H1 (cell line): Measurements from ENCODE around the gene LHFPL2. TPM values are rescaled to one million over a fixed set of nuclear protein-coding genes. Genes with fewer than 3 reads are reported as not detected.

ENCODE experiments used
- CTCF ChIA-PET: fragments of 300-600 bp; sonication (Branson Sonifier 250); formaldehyde crosslinking; loops from one replicate; lab custom pipeline; 2021; ENCODE audit not compliant: partially characterized antibody; lab: Charles Lee
- POLR2A ChIA-PET: fragments of 300-600 bp; sonication (Branson Sonifier 250); formaldehyde crosslinking; loops from one replicate; lab custom pipeline; 2021; ENCODE audit warnings: inconsistent platforms; ENCODE audit not compliant: partially characterized antibody; lab: Charles Lee
- DNase-seq, 2 experiments: peaks; one replicate each; pipeline versions ENCODE4 v3.0.0 to v3.0.0-alpha.2; 2010 to 2022; ENCODE audit warnings: low spot score in 2 of 2, low read depth in 1 of 2, mixed read lengths in 1 of 2
- FAIRE-seq: peaks from 2 replicates; lab custom pipeline; 2011; peaks lifted over from hg19 to GRCh38; lab: Jason Lieb, UNC
- H2AFZ ChIP-seq: 2 replicates; pipeline ENCODE4 v1.8.1; 2012; ENCODE audit warnings: low read length, inconsistent platforms
- H2AK5ac ChIP-seq: 2 replicates; pipeline ENCODE4 v1.6.1; 2013; ENCODE audit warnings: low read depth, low read length
- H2BK120ac ChIP-seq: replicated peaks from 2 replicates; pipeline ENCODE3; 2013; ENCODE audit warnings: low read depth, low read length, inconsistent platforms
- H2BK12ac ChIP-seq: 2 replicates; pipeline ENCODE4 v1.6.1; 2013; ENCODE audit warnings: low read depth, low read length
- H2BK15ac ChIP-seq: 2 replicates; pipeline ENCODE4 v1.6.1; 2013; ENCODE audit warnings: low read length
- H2BK20ac ChIP-seq: 2 replicates; pipeline ENCODE4 v1.6.1; 2013; ENCODE audit warnings: low read length
- H2BK5ac ChIP-seq: 2 replicates; pipeline ENCODE4 v1.6.1; 2013; ENCODE audit warnings: low read depth, low read length
- H3K14ac ChIP-seq: 2 replicates; pipeline ENCODE4 v1.6.1; 2013; ENCODE audit warnings: inconsistent platforms; ENCODE audit not compliant: insufficient read length
- H3K18ac ChIP-seq: 2 replicates; pipeline ENCODE4 v1.6.1; 2013; ENCODE audit warnings: low read length; ENCODE audit errors: extremely low read depth
- H3K23ac ChIP-seq: 2 replicates; pipeline ENCODE4 v1.6.1; 2013; ENCODE audit warnings: inconsistent platforms; ENCODE audit not compliant: insufficient read length
- H3K23me2 ChIP-seq: 2 replicates; pipeline ENCODE4 v1.6.1; 2013; ENCODE audit warnings: low read depth, low read length
- H3K27ac ChIP-seq: 2 replicates; pipeline ENCODE4 v1.6.1; 2011; ENCODE audit warnings: low read depth, low read length, inconsistent platforms
- H3K27me3 ChIP-seq, 4 experiments: replicated peaks in 1 of 4; 1 replicate in 1 of 4; 2 replicates in 3 of 4; pipeline versions ENCODE4 v1.6.1 to v1.8.1; 2011 to 2013; ENCODE audit warnings: low read length in 3 of 4, mild to moderate bottlenecking in 3 of 4, inconsistent platforms in 2 of 4, mixed read lengths in 2 of 4, moderate library complexity in 1 of 4; ENCODE audit not compliant: control insufficient read depth in 3 of 4, insufficient read depth in 3 of 4; ENCODE audit errors: extremely low read depth in 1 of 4
- H3K36me3 ChIP-seq, 4 experiments: 2 replicates each; pipeline versions ENCODE4 v1.6.1 to v1.8.1; 2011 to 2013; ENCODE audit warnings: mild to moderate bottlenecking in 4 of 4, low read length in 3 of 4, moderate library complexity in 2 of 4, control low read depth in 1 of 4, inconsistent platforms in 1 of 4; ENCODE audit not compliant: insufficient read depth in 4 of 4, control insufficient read depth in 2 of 4
- H3K4ac ChIP-seq: replicated peaks from 2 replicates; pipeline ENCODE3; 2013; ENCODE audit warnings: low read length, low read depth, mixed read lengths, inconsistent platforms; ENCODE audit not compliant: insufficient read length
- H3K4me1 ChIP-seq, 4 experiments: replicated peaks in 1 of 4; 1 replicate in 1 of 4; 2 replicates in 3 of 4; pipeline versions ENCODE4 v1.6.1 to v1.8.1; 2011 to 2013; ENCODE audit warnings: low read length in 3 of 4, inconsistent platforms in 2 of 4, mixed read lengths in 1 of 4; ENCODE audit not compliant: insufficient read depth in 4 of 4, control insufficient read depth in 3 of 4
- H3K4me2 ChIP-seq, 2 experiments: 2 replicates each; pipeline versions ENCODE4 v1.6.1 to v1.8.1; 2011 to 2013; ENCODE audit warnings: low read depth in 2 of 2, low read length in 2 of 2, control low read depth in 1 of 2, inconsistent platforms in 1 of 2, mild to moderate bottlenecking in 1 of 2; ENCODE audit not compliant: insufficient read depth in 1 of 2
- H3K4me3 ChIP-seq, 4 experiments: fragments of 200-600, 300-600 bp in 1 of 4; sonication (generic), shearing (Covaris generic), sonication (Bioruptor Twin) in 1 of 4; 2 replicates each; pipeline versions ENCODE4 v1.5.1 to v1.8.1; 2011 to 2016; ENCODE audit warnings: low read length in 4 of 4, low read depth in 3 of 4, control low read depth in 2 of 4, inconsistent platforms in 2 of 4, mild to moderate bottlenecking in 2 of 4, mixed read lengths in 1 of 4, moderate library complexity in 1 of 4; ENCODE audit not compliant: insufficient read depth in 2 of 4; ENCODE audit errors: extremely low read depth in 1 of 4
- H3K56ac ChIP-seq: replicated peaks from 2 replicates; pipeline ENCODE3; 2013; ENCODE audit warnings: low read depth, mild to moderate bottlenecking, mixed read lengths, low read length, inconsistent platforms; ENCODE audit not compliant: insufficient read length
- H3K79me1 ChIP-seq: 2 replicates; pipeline ENCODE4 v1.6.1; 2013; ENCODE audit warnings: low read depth, low read length, control low read depth
- H3K79me2 ChIP-seq, 2 experiments: 2 replicates each; pipeline versions ENCODE4 v1.6.1 to v1.8.1; 2012 to 2013; ENCODE audit warnings: low read length in 2 of 2, mild to moderate bottlenecking in 2 of 2, inconsistent platforms in 1 of 2; ENCODE audit not compliant: insufficient read depth in 2 of 2, control insufficient read depth in 1 of 2
- H3K9ac ChIP-seq, 4 experiments: replicated peaks in 1 of 4; 1 replicate in 1 of 4; 2 replicates in 3 of 4; pipeline versions ENCODE4 v1.6.1 to v1.8.1; 2011 to 2013; ENCODE audit warnings: low read depth in 3 of 4, low read length in 3 of 4, control low read depth in 2 of 4, mild to moderate bottlenecking in 2 of 4, moderate library complexity in 2 of 4, inconsistent platforms in 1 of 4; ENCODE audit errors: extremely low read depth in 1 of 4
- H3K9me3 ChIP-seq, 2 experiments: 2 replicates each; pipeline versions ENCODE4 v1.6.1 to v1.8.1; 2012 to 2013; ENCODE audit warnings: mild to moderate bottlenecking in 2 of 2, moderate library complexity in 2 of 2, control low read depth in 1 of 2, inconsistent platforms in 1 of 2, low read depth in 1 of 2, low read length in 1 of 2, mixed read lengths in 1 of 2; ENCODE audit not compliant: insufficient read depth in 2 of 2
- H4K20me1 ChIP-seq, 2 experiments: replicated peaks in 1 of 2; 2 replicates each; pipeline versions ENCODE3 to v1.8.1; 2011 to 2013; ENCODE audit warnings: inconsistent platforms in 2 of 2, low read length in 2 of 2, mild to moderate bottlenecking in 1 of 2; ENCODE audit not compliant: insufficient read depth in 2 of 2, control insufficient read depth in 1 of 2
- H4K5ac ChIP-seq: 2 replicates; pipeline ENCODE4 v1.6.1; 2013; ENCODE audit warnings: low read length, low read depth, mixed read lengths, inconsistent platforms; ENCODE audit not compliant: insufficient read length
- H4K8ac ChIP-seq: 2 replicates; pipeline ENCODE4 v1.8.0; 2013; ENCODE audit warnings: mild to moderate bottlenecking, moderate library complexity, low read length, inconsistent platforms; ENCODE audit not compliant: insufficient read depth; ENCODE audit errors: extremely low read depth
- H4K91ac ChIP-seq: replicated peaks from 2 replicates; pipeline ENCODE3; 2013; ENCODE audit warnings: low read length, mixed read lengths, inconsistent platforms; ENCODE audit not compliant: insufficient read length
- WGBS, 2 experiments: shearing (Covaris generic) in 1 of 2; methylation state at CpG; one replicate each; pipeline versions ENCODE4 v1.1.6 to v1.1.7; 2013 to 2015; ENCODE audit warnings: low lambda C conversion rate in 2 of 2, mixed read lengths in 2 of 2, inconsistent platforms in 1 of 2, low coverage in 1 of 2, missing lambda C conversion rate in 1 of 2; ENCODE audit not compliant: insufficient replicate concordance in 2 of 2, insufficient coverage in 1 of 2, insufficient read length in 1 of 2; ENCODE audit errors: extremely low coverage in 1 of 2, missing lambda C conversion rate in 1 of 2; 5-methylcytosine and 5-hydroxymethylcytosine counted together
- polyA plus RNA-seq, 7 experiments: library from polyadenylated mRNA; depleted of rRNA in 3 of 7; stranded (reverse) in 5 of 7; unstranded in 2 of 7; fragments of >200 nt in 5 of 7; fragments of 200-250 nt in 2 of 7; gene quantifications; 1 replicate in 5 of 7; 2 replicates in 1 of 7; 4 replicates in 1 of 7; pipeline versions ENCODE4 v1.2.1 to v1.2.3, GENCODE V29; 2011 to 2013; ENCODE audit warnings: missing spikeins in 2 of 7, mixed read lengths in 2 of 7
- total RNA-seq: library from RNA; stranded (reverse); fragmentation: NEBNext Ultra II Directional; extraction: Animal tissue kit (Norgen Biotek cat#: 25700); gene quantifications from 2 replicates; pipeline ENCODE4 v1.2.1, GENCODE V29; 2021

The LHFPL2 gene
- total and polyA plus RNA-seq, 2 of the 8 experiments (the other 6 are each of a cell fraction or from before 2014, with no cell fraction given): 9.6 to 43.0 TPM

DNA sequence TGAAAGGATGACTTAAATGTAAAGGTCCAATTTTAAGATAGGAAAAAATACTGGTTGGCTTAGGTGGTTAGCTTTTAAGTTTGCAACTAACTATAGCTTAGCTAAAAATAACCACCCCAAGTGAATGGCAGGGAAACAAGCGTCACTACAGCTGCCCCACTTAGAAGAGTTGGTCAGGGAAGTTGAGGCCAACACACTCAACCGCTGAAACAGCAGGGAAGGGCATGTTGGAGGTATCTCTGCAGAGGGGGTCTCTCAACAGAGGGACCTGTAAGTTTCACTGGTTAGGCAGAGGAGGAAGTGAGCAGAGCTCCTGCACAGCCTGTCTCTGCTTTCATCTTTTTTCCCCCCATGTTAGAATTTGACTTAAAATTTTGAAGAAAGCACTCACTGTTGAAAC is 75.3 kb downstream of the LHFPL2 start:
- H3K27me3 ChIP-seq: no peaks in the 10 kb centered on the region
- no peak overlapping the region for H2BK20ac ChIP-seq
- H3K79me1 ChIP-seq: no peaks in the 10 kb centered on the region
- H3K23me2 ChIP-seq: no peaks in the 10 kb centered on the region
- FAIRE-seq (no peak), DNase-seq (no peak)
- 86% methylated on average over 2 of the region's 2 CpGs; no CpG with 5 or more reads in 1 of the 2 experiments for WGBS, 2 experiments
- no peak overlapping the region for H3K9ac ChIP-seq
- no peak overlapping the region for H2BK15ac ChIP-seq
- H2BK120ac ChIP-seq: no peak overlapping the region
- peaks cover 3 to 8% of the 10 kb centered on the region in 2 experiments for H4K20me1 ChIP-seq
- no peak overlapping the region for H2BK12ac ChIP-seq
- no peak overlapping the region for H2BK5ac ChIP-seq
- no peaks in the 10 kb centered on the region; a peak in 1 of 8 replicates for H3K36me3 ChIP-seq
- no peak overlapping the region for H4K91ac ChIP-seq
- H3K4me3 ChIP-seq: no peak overlapping the region
- H2AFZ ChIP-seq: no peak overlapping the region
- CTCF ChIA-PET: no interaction called here
- H3K18ac ChIP-seq: no peak overlapping the region
- H3K23ac ChIP-seq: no peak overlapping the region
- H4K5ac ChIP-seq: no peak overlapping the region
- no peak overlapping the region for H3K27ac ChIP-seq
- H3K4me2 ChIP-seq: no peak overlapping the region
- peaks cover 0 to 13% (median 7%) of the 10 kb centered on the region in 4 experiments; a peak in 4 of 7 replicates for H3K4me1 ChIP-seq
- H3K4ac ChIP-seq: no peak overlapping the region
- H3K9me3 ChIP-seq: no peaks in the 10 kb centered on the region
- no peak overlapping the region for H3K14ac ChIP-seq
- no peak overlapping the region for H3K56ac ChIP-seq
- no peak overlapping the region for H2AK5ac ChIP-seq
- H3K79me2 ChIP-seq: peaks cover 0 to 62% of the 10 kb centered on the region in 2 experiments; a peak in 2 of 4 replicates
- H4K8ac ChIP-seq: no peak overlapping the region
- POLR2A ChIA-PET: no interaction called here
